A673 (cell line): ENCODE results near the gene LDB2. TPM values are rescaled to one million over a fixed set of nuclear protein-coding genes. Genes with fewer than 3 reads are reported as not detected.

ENCODE experiments used
- BruUV-seq: library from RNA; stranded (reverse); fragments of 400-500 nt; replicated peaks from 2 replicates; lab custom pipeline; 2021; lab: Mats Ljungman, UMichigan
- CTCF ChIA-PET: fragments of 300-600 bp; sonication (Branson Sonifier 250); formaldehyde crosslinking; loops from one replicate; lab custom pipeline; 2022; ENCODE audit warnings: antibody characterized with exemption; lab: Charles Lee
- POLR2A ChIA-PET: fragments of 300-600 bp; sonication (Branson Sonifier 250); formaldehyde crosslinking; loops from one replicate; lab custom pipeline; 2022; ENCODE audit warnings: antibody characterized with exemption; ENCODE audit not compliant: low non-redundant PET; lab: Charles Lee
- DNase-seq: peaks from one replicate; pipeline ENCODE4 v3.0.0-alpha.2; 2015; ENCODE audit warnings: low spot score
- H3K27ac ChIP-seq: fragments of 200-600 bp; sonication (generic); 2 replicates; pipeline ENCODE4 v1.5.1; 2016; ENCODE audit warnings: mixed run types, low read depth, mild to moderate bottlenecking, mixed read lengths, antibody characterized with exemption, low read length; ENCODE audit not compliant: poor library complexity, severe bottlenecking
- H3K27me3 ChIP-seq: fragments of 200-600 bp; sonication (generic); replicated peaks from 2 replicates; pipeline ENCODE4 v1.6.1; 2017; ENCODE audit warnings: mixed run types, low read depth, mild to moderate bottlenecking, mixed read lengths, antibody characterized with exemption, low read length; ENCODE audit not compliant: insufficient read depth, poor library complexity
- H3K36me3 ChIP-seq: fragments of 200-600 bp; sonication (generic); 2 replicates; pipeline ENCODE4 v1.6.1; 2016; ENCODE audit warnings: mixed run types, mild to moderate bottlenecking, mixed read lengths, antibody characterized with exemption, low read length; ENCODE audit not compliant: insufficient read depth, poor library complexity, severe bottlenecking
- H3K4me1 ChIP-seq: fragments of 200-600 bp; sonication (generic); 2 replicates; pipeline ENCODE4 v1.6.1; 2017; ENCODE audit warnings: mixed run types, mild to moderate bottlenecking, mixed read lengths, antibody characterized with exemption, low read length; ENCODE audit not compliant: insufficient read depth, poor library complexity, severe bottlenecking
- H3K4me3 ChIP-seq: fragments of 200-600 bp; sonication (generic); 2 replicates; pipeline ENCODE4 v1.5.1; 2016; ENCODE audit warnings: low read depth, mixed run types, mild to moderate bottlenecking, mixed read lengths, low read length; ENCODE audit not compliant: poor library complexity, severe bottlenecking
- H3K9me3 ChIP-seq: fragments of 200-600 bp; sonication (generic); 2 replicates; pipeline ENCODE4 v1.6.1; 2016; ENCODE audit warnings: mixed run types, low read depth, mild to moderate bottlenecking, mixed read lengths, antibody characterized with exemption, low read length; ENCODE audit not compliant: poor library complexity, severe bottlenecking
- EZH2 ChIP-seq: fragments of 200-600 bp; sonication (generic); IDR thresholded peaks from 2 replicates; pipeline ENCODE4 v1.6.1; 2017; ENCODE audit warnings: borderline replicate concordance, low read depth, mild to moderate bottlenecking, mixed read lengths, antibody characterized with exemption, low read length; ENCODE audit not compliant: poor library complexity, severe bottlenecking
- intact Hi-C: fragments of 100-400 bp; cut with micrococcal nuclease; formaldehyde crosslinking; loops from one replicate; pipeline ENCODE4 v1.10.0; 2022; ENCODE audit not compliant: unreplicated experiment
- total RNA-seq: library from RNA; stranded (reverse); gene quantifications from 2 replicates; pipeline ENCODE4 v1.2.3, GENCODE V29; 2021
- TF ChIP-seq, protein P1 (sequence below): fragments of 300-800, 200-600 bp; sonication (generic); conservative IDR thresholded peaks from 2 replicates; pipeline ENCODE4 v1.5.1; 2017; ENCODE audit warnings: low read depth, mild to moderate bottlenecking, antibody characterized with exemption, low read length, moderate library complexity, mixed read lengths

LDB2 gene
- total RNA-seq, 1 experiment from 2014 or later = 47.4 TPM

DNA sequence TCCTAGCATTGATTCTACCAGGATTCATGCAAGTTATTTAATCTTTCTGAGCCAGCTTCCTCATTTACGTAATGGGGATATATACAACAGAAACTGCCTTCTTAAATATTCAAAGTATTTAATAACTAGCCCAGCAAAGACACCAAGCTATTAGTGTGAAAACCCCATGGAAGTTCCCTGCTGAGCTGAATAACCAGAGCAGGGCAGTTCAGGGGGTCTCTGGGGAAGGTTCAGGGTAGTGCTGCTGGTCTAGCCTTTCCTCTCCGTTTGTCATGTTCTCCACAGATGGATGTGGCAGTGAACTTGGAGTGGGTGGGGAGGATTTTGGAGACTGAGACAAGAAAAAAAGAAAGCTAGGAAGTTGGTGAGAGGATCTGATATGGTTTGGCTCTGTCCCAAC is 431.4 kb downstream of the LDB2 start:
- Histone ChIP-seq H3K4me3 (peak overlapping the region; percentile 0), H3K27me3 (no peaks in the 10 kb centered on the region), H3K36me3 (no peaks in the 10 kb centered on the region), H3K27ac (peak overlapping the region; percentile 82), H3K9me3 (no peaks in the 10 kb centered on the region), H3K4me1 (peaks cover 38% of the 10 kb centered on the region)
- peak; percentile 92 for DNase-seq
- ChIA-PET CTCF (interaction anchor here (1.0 kb wide), 1 partner anchor 589 kb away, joined by 3 read pairs; no protein-coding TSS in a partner anchor), POLR2A (interaction anchor here (0.5 to 0.7 kb wide), 3 partner anchors 177 to 421 kb away, joined by 3 to 5 read pairs (median 4); no protein-coding TSS in a partner anchor)
- TF ChIP-seq, protein P1, sequence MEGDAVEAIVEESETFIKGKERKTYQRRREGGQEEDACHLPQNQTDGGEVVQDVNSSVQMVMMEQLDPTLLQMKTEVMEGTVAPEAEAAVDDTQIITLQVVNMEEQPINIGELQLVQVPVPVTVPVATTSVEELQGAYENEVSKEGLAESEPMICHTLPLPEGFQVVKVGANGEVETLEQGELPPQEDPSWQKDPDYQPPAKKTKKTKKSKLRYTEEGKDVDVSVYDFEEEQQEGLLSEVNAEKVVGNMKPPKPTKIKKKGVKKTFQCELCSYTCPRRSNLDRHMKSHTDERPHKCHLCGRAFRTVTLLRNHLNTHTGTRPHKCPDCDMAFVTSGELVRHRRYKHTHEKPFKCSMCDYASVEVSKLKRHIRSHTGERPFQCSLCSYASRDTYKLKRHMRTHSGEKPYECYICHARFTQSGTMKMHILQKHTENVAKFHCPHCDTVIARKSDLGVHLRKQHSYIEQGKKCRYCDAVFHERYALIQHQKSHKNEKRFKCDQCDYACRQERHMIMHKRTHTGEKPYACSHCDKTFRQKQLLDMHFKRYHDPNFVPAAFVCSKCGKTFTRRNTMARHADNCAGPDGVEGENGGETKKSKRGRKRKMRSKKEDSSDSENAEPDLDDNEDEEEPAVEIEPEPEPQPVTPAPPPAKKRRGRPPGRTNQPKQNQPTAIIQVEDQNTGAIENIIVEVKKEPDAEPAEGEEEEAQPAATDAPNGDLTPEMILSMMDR = no peak
- no peak for TF ChIP-seq EZH2
- no TSS peak for BruUV-seq
- intact Hi-C loops = no loop called here

- intact Hi-C loops = no loop called here
- Histone ChIP-seq H3K4me1 (peaks cover 38% of the 10 kb centered on the region), H3K27me3 (no peaks in the 10 kb centered on the region), H3K27ac (peak overlapping the region; percentile 82), H3K9me3 (no peaks in the 10 kb centered on the region), H3K36me3 (no peaks in the 10 kb centered on the region), H3K4me3 (peak overlapping the region; percentile 0)
- DNase-seq = peak; percentile 84
- TF ChIP-seq, protein P1 = no peak
- no peak for TF ChIP-seq EZH2
- ChIA-PET CTCF (interaction anchor here (1.0 kb wide), 1 partner anchor 589 kb away, joined by 3 read pairs; no protein-coding TSS in a partner anchor), POLR2A (interaction anchor here (0.5 to 0.7 kb wide), 2 partner anchors 176 to 421 kb away, joined by 3 to 4 read pairs; no protein-coding TSS in a partner anchor)
- BruUV-seq = no TSS peak
These were observed 431.9 kb downstream of the LDB2 start for GRCh38 chr4:16466581-16466980.

DNA sequence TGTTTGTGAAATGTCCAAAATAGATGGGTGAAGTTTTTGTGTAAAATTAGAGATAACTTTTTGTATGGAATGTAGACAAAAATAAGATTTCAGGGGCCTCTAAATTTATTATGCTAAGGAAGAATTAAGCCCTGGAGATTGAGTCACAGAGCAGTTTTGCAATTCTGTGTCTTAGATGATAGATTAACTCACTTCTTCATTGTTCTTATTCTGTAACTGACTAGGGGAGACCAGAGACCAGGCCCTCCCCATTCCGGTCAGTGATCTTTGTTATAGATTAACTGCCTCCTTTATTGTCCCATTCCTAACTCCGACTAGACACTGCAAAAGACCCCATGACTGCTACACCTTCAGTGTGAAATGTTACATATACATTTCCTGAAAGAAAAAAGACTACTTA is 433.8 kb downstream of the LDB2 start:
- no peak for DNase-seq
- Histone ChIP-seq H3K27ac (no peak overlapping the region), H3K9me3 (no peaks in the 10 kb centered on the region), H3K4me1 (peaks cover 38% of the 10 kb centered on the region), H3K27me3 (no peaks in the 10 kb centered on the region), H3K36me3 (no peaks in the 10 kb centered on the region), H3K4me3 (no peak overlapping the region)
- intact Hi-C loops = no loop called here
- no TSS peak for BruUV-seq
- TF ChIP-seq EZH2 = no peak
- TF ChIP-seq, protein P1 = no peak
- POLR2A ChIA-PET = no interaction called here
- CTCF ChIA-PET = no interaction called here
